IMR-90 (cell line): ENCODE data around the gene STAC3. TPM values are rescaled to one million over a fixed set of nuclear protein-coding genes. Genes with fewer than 3 reads are reported as not detected.

ENCODE experiments used
- ATAC-seq: fragments of 200-7000 bp; cut with Tn5 transposase; 2 replicates; pipeline ENCODE4 v1.9.1; 2020; ENCODE audit warnings: low read depth, mild to moderate bottlenecking, moderate library complexity
- BruUV-seq: library from RNA; stranded (reverse); fragments of 400-500 nt; replicated peaks from 2 replicates; lab custom pipeline; 2021; lab: Mats Ljungman, UMichigan
- CTCF ChIA-PET: fragments of 300-600 bp; formaldehyde crosslinking; extraction: SDS; loops from one replicate; lab custom pipeline; 2021; ENCODE audit warnings: antibody characterized with exemption; lab: Yijun Ruan, JAX
- POLR2A ChIA-PET: fragments of 300-600 bp; sonication (Branson Sonifier 250); formaldehyde crosslinking; loops from one replicate; lab custom pipeline; 2022; ENCODE audit warnings: antibody characterized with exemption; ENCODE audit not compliant: unreplicated experiment; lab: Charles Lee
- DNase-seq: peaks from one replicate; pipeline ENCODE4 v3.0.0; 2013
- H2AFZ ChIP-seq: replicated peaks from 2 replicates; pipeline ENCODE3; 2013; ENCODE audit warnings: low read length, mild to moderate bottlenecking; ENCODE audit not compliant: poor library complexity
- H2AK5ac ChIP-seq: 2 replicates; pipeline ENCODE4 v1.6.1; 2013; ENCODE audit warnings: low read depth, low read length, inconsistent platforms
- H2AK9ac ChIP-seq: replicated peaks from 2 replicates; pipeline ENCODE3; 2013; ENCODE audit warnings: mild to moderate bottlenecking, low read depth, low read length, moderate library complexity; ENCODE audit not compliant: poor library complexity
- H2BK120ac ChIP-seq: 2 replicates; pipeline ENCODE4 v1.6.1; 2013; ENCODE audit warnings: low read depth, low read length, inconsistent platforms
- H2BK15ac ChIP-seq: 3 replicates; pipeline ENCODE4 v1.6.1; 2013; ENCODE audit warnings: low read depth, low read length, inconsistent platforms
- H2BK20ac ChIP-seq: 2 replicates; pipeline ENCODE4 v1.6.1; 2013; ENCODE audit warnings: low read depth, mild to moderate bottlenecking, inconsistent platforms, low read length, moderate library complexity
- H2BK5ac ChIP-seq: 2 replicates; pipeline ENCODE4 v1.6.1; 2013; ENCODE audit warnings: mild to moderate bottlenecking, low read depth, low read length, inconsistent platforms; ENCODE audit not compliant: poor library complexity, severe bottlenecking
- H3K14ac ChIP-seq: replicated peaks from 2 replicates; pipeline ENCODE4 v1.6.1; 2013; ENCODE audit warnings: low read depth, low read length, inconsistent platforms
- H3K18ac ChIP-seq: 2 replicates; pipeline ENCODE4 v1.6.1; 2013; ENCODE audit warnings: low read depth, low read length, control low read depth
- H3K23ac ChIP-seq: 2 replicates; pipeline ENCODE4 v1.6.1; 2013; ENCODE audit warnings: low read depth, low read length, inconsistent platforms
- H3K27ac ChIP-seq: 2 replicates; pipeline ENCODE4 v1.5.1; 2013; ENCODE audit warnings: mild to moderate bottlenecking, control low read depth, low read length; ENCODE audit not compliant: insufficient read depth
- H3K27me3 ChIP-seq: 2 replicates; pipeline ENCODE4 v1.6.1; 2013; ENCODE audit warnings: low read length; ENCODE audit not compliant: control insufficient read depth, insufficient read depth
- H3K36me3 ChIP-seq: 2 replicates; pipeline ENCODE4 v1.6.1; 2013; ENCODE audit warnings: low read length, mixed read lengths; ENCODE audit not compliant: control insufficient read depth, insufficient read depth
- H3K4ac ChIP-seq: 2 replicates; pipeline ENCODE4 v1.6.1; 2013; ENCODE audit warnings: low read depth, low read length, inconsistent platforms
- H3K4me1 ChIP-seq: 2 replicates; pipeline ENCODE4 v1.6.1; 2013; ENCODE audit warnings: low read length, mixed read lengths; ENCODE audit not compliant: control insufficient read depth, insufficient read depth
- H3K4me2 ChIP-seq: 2 replicates; pipeline ENCODE4 v1.6.1; 2013; ENCODE audit warnings: low read depth, mild to moderate bottlenecking, control low read depth, low read length, moderate library complexity
- H3K4me3 ChIP-seq: 2 replicates; pipeline ENCODE4 v1.5.1; 2013; ENCODE audit warnings: low read depth, mild to moderate bottlenecking, control low read depth, low read length, moderate library complexity; ENCODE audit not compliant: insufficient read depth
- H3K56ac ChIP-seq: 2 replicates; pipeline ENCODE4 v1.6.1; 2013; ENCODE audit warnings: low read length, inconsistent platforms; ENCODE audit not compliant: insufficient read depth; ENCODE audit errors: extremely low read depth
- H3K79me1 ChIP-seq, 2 experiments: 2 replicates each; pipeline ENCODE4 v1.6.1; 2013; ENCODE audit warnings: low read length in 2 of 2, inconsistent platforms in 1 of 2, low read depth in 1 of 2
- H3K9ac ChIP-seq: 2 replicates; pipeline ENCODE4 v1.6.1; 2013; ENCODE audit warnings: low read depth, low read length, control low read depth
- H3K9me1 ChIP-seq: 2 replicates; pipeline ENCODE4 v1.6.1; 2013; ENCODE audit warnings: low read length, inconsistent platforms; ENCODE audit not compliant: insufficient read depth
- H3K9me3 ChIP-seq: 2 replicates; pipeline ENCODE4 v1.6.1; 2013; ENCODE audit warnings: low read length; ENCODE audit not compliant: control insufficient read depth, insufficient read depth
- H4K20me1 ChIP-seq: 2 replicates; pipeline ENCODE4 v1.6.1; 2013; ENCODE audit warnings: low read length, inconsistent platforms; ENCODE audit not compliant: insufficient read depth
- H4K5ac ChIP-seq: 2 replicates; pipeline ENCODE4 v1.6.1; 2013; ENCODE audit warnings: mild to moderate bottlenecking, low read depth, low read length, control low read depth
- H4K8ac ChIP-seq, 2 experiments: 2 replicates each; pipeline ENCODE4 v1.6.1; 2013; ENCODE audit warnings: low read depth in 2 of 2, low read length in 2 of 2, control low read depth in 1 of 2, inconsistent platforms in 1 of 2
- H4K91ac ChIP-seq: 2 replicates; pipeline ENCODE4 v1.6.1; 2013; ENCODE audit warnings: low read depth, low read length, inconsistent platforms; ENCODE audit not compliant: insufficient read depth
- CEBPB ChIP-seq: IDR thresholded peaks from 2 replicates; pipeline ENCODE4 v1.6.1; 2012; ENCODE audit warnings: low read depth, low read length, improper control_type of control experiment
- CHD1 ChIP-seq: IDR thresholded peaks from 2 replicates; pipeline ENCODE4 v1.6.1; 2012; ENCODE audit warnings: low read depth, low read length, improper control_type of control experiment
- FOS ChIP-seq: fragments of 150-350 bp; IDR thresholded peaks from 2 replicates; pipeline ENCODE4 v1.6.1; 2016; ENCODE audit warnings: low read depth, low read length
- MAFK ChIP-seq: IDR thresholded peaks from 2 replicates; pipeline ENCODE4 v1.6.1; 2012; ENCODE audit warnings: low read depth, low read length, improper control_type of control experiment
- MAZ ChIP-seq: IDR thresholded peaks from 2 replicates; pipeline ENCODE4 v1.6.1; 2012; ENCODE audit warnings: low read depth, mild to moderate bottlenecking, low read length, improper control_type of control experiment, moderate library complexity, borderline replicate concordance
- MXI1 ChIP-seq: IDR thresholded peaks from 2 replicates; pipeline ENCODE4 v1.6.1; 2012; ENCODE audit warnings: low read depth, mild to moderate bottlenecking, low read length, moderate library complexity, borderline replicate concordance
- NFE2L2 ChIP-seq: fragments of 150-350 bp; IDR thresholded peaks from 2 replicates; pipeline ENCODE4 v1.6.1; 2016; ENCODE audit warnings: low read depth, mild to moderate bottlenecking, low read length
- POLR2A ChIP-seq: IDR thresholded peaks from 2 replicates; pipeline ENCODE4 v1.6.1; 2012; ENCODE audit warnings: mild to moderate bottlenecking, low read depth, low read length
- RAD21 ChIP-seq: IDR thresholded peaks from 2 replicates; pipeline ENCODE4 v1.6.1; 2012; ENCODE audit warnings: low read length, improper control_type of control experiment
- RCOR1 ChIP-seq: IDR thresholded peaks from 2 replicates; pipeline ENCODE4 v1.6.1; 2012; ENCODE audit warnings: mild to moderate bottlenecking, low read length, improper control_type of control experiment; ENCODE audit not compliant: insufficient replicate concordance
- RFX5 ChIP-seq: IDR thresholded peaks from 2 replicates; pipeline ENCODE4 v1.8.0; 2012; ENCODE audit warnings: low read depth, mild to moderate bottlenecking, low read length, moderate library complexity
- SMC3 ChIP-seq: fragments of 150-350 bp; IDR thresholded peaks from 2 replicates; pipeline ENCODE4 v1.6.1; 2016; ENCODE audit warnings: low read depth, mild to moderate bottlenecking, antibody characterized with exemption, low read length, moderate library complexity
- WGBS, 2 experiments: methylation state at CpG; one replicate each; pipeline versions ENCODE4 v1.1.5 to v1.1.7; 2013; ENCODE audit warnings: missing lambda C conversion rate in 2 of 2; ENCODE audit not compliant: insufficient read length in 1 of 2; ENCODE audit errors: extremely low coverage in 2 of 2; 5-methylcytosine and 5-hydroxymethylcytosine counted together
- dilution Hi-C: fragments of 300-500 bp; cut with HindIII; formaldehyde crosslinking; loops from one replicate; pipeline ENCODE4 v1.14.3; 2018; ENCODE audit warnings: low sequenced_read_pairs; ENCODE audit not compliant: unreplicated experiment
- in situ Hi-C: fragments of 300-500 bp; cut with MboI; formaldehyde crosslinking; loops from 3 replicates; pipeline ENCODE4 v1.14.3; 2019; ENCODE audit warnings: low sequenced_read_pairs, inconsistent platforms, mixed read lengths
- intact Hi-C: fragments of 100-400 bp; cut with micrococcal nuclease; formaldehyde crosslinking; loops from 2 replicates; pipeline ENCODE4 v1.10.0; 2022
- polyA plus RNA-seq, 3 experiments: library from polyadenylated mRNA; depleted of rRNA; stranded (reverse); fragments of >200 nt; gene quantifications; 2 replicates each; pipeline ENCODE4 v1.2.3, GENCODE V29; 2012; ENCODE audit warnings: low replicate concordance in 1 of 3
- total RNA-seq: library from RNA; depleted of rRNA; stranded (reverse); fragments of >200 nt; gene quantifications from 2 replicates; pipeline ENCODE4 v1.2.3, GENCODE V29; 2012
- TF ChIP-seq, protein P1 (sequence below): conservative IDR thresholded peaks from 2 replicates; pipeline ENCODE4 v1.5.1; 2012; ENCODE audit warnings: mild to moderate bottlenecking, low read depth, low read length, improper control_type of control experiment

The STAC3 gene
- total and polyA plus RNA-seq, 2 of the 4 experiments (the other 2 are of a cell fraction): 0.18 to 0.67 TPM

DNA sequence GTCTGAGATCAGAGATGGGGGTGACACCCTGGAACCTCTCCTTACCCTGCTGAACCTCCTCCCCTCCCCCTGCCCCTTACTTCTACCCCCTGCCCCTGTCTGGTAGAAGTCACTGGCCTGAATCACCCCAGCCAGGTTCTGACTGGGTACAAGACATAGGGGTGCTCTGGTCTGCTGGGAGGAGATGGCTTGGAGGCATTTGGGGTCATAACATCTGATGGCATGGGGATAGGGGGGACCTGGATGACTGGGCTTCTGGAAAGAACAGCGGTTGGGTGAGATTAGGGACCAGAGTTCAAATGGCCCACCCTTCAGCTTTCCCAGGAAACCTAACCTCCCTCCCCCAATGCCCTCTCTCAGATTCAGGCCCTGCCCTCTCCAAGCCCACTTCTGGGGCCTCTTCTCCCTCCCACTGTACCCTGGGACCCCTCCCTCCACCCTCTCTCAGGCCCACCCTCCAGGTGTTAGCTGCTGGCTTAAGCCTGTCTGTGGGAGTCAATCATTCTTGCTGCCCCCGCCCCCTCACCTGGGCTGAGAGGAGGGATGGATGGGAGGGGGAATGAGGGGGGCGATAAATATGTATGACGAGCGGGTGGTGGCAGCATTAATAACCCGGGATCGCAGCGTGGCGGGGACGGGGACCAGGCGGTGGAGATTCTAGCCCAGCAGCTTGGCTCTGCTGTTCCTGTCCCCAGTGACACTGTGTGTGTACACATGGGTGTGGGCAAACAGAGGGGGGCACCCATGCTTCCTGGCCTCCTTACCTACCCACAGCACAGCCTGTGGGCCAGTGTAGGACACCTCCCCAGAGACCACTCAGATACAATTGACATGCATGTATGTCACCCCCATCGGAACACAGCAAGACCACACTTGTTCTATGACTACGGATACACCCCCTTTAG, 28.4 kb downstream of the STAC3 start (continued):
- TF ChIP-seq MAZ: no peak
- no peak for TF ChIP-seq MAFK

DNA sequence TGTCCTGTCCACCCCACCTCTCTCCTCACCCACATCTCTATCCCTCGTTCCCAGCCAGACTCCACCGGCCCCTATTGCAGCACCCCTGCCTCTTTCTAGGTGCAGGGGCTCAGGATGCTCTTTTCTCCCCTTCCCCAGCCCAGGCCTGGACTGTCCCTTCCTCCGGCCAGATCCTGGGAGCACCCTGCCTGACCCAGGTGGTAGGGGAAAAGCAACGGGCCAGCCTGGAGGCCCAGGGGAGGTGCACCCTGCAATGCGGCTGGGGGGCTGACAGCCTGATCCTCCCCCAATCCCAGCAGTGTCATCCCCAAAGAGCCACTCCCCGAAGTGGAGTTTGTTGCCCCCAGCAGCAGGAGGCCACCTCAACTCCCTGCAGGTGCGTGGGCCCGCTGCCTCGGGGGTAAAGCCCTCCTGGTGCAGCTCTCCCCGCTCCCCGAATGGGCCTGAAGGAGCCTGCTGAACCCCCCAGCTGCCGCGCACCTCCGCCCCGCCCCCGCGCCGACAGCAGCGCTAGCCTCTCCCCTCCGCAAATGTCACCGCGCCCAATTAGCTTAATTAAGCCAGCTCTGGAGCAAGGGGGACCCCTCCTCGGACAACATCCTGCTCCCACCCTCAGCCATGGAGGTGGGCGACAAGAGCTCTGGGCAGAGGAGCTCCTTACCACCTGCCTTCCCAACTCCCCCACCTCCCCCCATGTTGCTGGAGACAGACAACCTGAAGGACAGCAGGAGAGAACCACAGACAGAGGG, 29.6 kb downstream of the STAC3 start:
- Histone ChIP-seq H3K23ac (no peak overlapping the region), H2BK5ac (no peak overlapping the region), H3K4me2 (no peak overlapping the region), H3K9ac (no peak overlapping the region), H3K79me1 (peaks cover 0 to 7% of the 10 kb centered on the region in 2 experiments; a peak in 1 of 4 replicates), H4K20me1 (peaks cover 18% of the 10 kb centered on the region), H3K36me3 (no peaks in the 10 kb centered on the region), H4K8ac (no peak overlapping the region), H2AFZ (no peak overlapping the region), H2BK20ac (no peak overlapping the region), H3K27me3 (peaks cover 61% of the 10 kb centered on the region), H3K14ac (no peak overlapping the region), H2AK9ac (no peak overlapping the region), H3K27ac (no peak overlapping the region), H3K9me3 (no peaks in the 10 kb centered on the region), H4K91ac (no peak overlapping the region), H2BK120ac (no peak overlapping the region), H4K5ac (no peak overlapping the region), H3K56ac (no peak overlapping the region), H2AK5ac (no peak overlapping the region), H3K9me1 (no peaks in the 10 kb centered on the region), H3K4ac (no peak overlapping the region), H2BK15ac (no peak overlapping the region), H3K18ac (no peak overlapping the region), H3K4me3 (no peak overlapping the region), H3K4me1 (peaks cover 5% of the 10 kb centered on the region; the same call in 1 of the 2 replicates)
- ChIA-PET POLR2A (no interaction called here), CTCF (no interaction called here)
- ATAC-seq (no peak), DNase-seq (no peak)
- WGBS, 2 experiments: 17% methylated on average over 5 of the region's 24 CpGs; no CpG with 5 or more reads in 1 of the 2 experiments
- dilution Hi-C loops: no loop called here
- in situ Hi-C loops: no loop called here
- intact Hi-C loops: no loop called here
- no TSS peak for BruUV-seq
- TF ChIP-seq MXI1 (no peak), RFX5 (no peak), MAZ (no peak), RCOR1 (no peak), CHD1 (no peak), POLR2A (no peak), CEBPB (no peak), NFE2L2 (no peak), FOS (no peak), SMC3 (no peak), RAD21 (no peak)
- TF ChIP-seq, protein P1, sequence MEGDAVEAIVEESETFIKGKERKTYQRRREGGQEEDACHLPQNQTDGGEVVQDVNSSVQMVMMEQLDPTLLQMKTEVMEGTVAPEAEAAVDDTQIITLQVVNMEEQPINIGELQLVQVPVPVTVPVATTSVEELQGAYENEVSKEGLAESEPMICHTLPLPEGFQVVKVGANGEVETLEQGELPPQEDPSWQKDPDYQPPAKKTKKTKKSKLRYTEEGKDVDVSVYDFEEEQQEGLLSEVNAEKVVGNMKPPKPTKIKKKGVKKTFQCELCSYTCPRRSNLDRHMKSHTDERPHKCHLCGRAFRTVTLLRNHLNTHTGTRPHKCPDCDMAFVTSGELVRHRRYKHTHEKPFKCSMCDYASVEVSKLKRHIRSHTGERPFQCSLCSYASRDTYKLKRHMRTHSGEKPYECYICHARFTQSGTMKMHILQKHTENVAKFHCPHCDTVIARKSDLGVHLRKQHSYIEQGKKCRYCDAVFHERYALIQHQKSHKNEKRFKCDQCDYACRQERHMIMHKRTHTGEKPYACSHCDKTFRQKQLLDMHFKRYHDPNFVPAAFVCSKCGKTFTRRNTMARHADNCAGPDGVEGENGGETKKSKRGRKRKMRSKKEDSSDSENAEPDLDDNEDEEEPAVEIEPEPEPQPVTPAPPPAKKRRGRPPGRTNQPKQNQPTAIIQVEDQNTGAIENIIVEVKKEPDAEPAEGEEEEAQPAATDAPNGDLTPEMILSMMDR: no peak
